Stimulated activated CD4-positive, alpha-beta T cell treated with anti-CD3 and anti-CD28 coated beads, Interleukin-15, amount 100 ng/mL, for 48 hours (primary cell): ENCODE measurements around the gene INTS2.
"Not testable (repeated sequence)": the region's sequence is repeated elsewhere in the genome, so short reads cannot be mapped to it uniquely, and the experiment has no call there.

ENCODE experiments used
- DNase-seq, 2 donors: peaks; one replicate each; pipeline ENCODE4 v3.0.0-alpha.2; 2020; ENCODE audit warnings: low read depth in 2 of 2

The INTS2 gene

DNA sequence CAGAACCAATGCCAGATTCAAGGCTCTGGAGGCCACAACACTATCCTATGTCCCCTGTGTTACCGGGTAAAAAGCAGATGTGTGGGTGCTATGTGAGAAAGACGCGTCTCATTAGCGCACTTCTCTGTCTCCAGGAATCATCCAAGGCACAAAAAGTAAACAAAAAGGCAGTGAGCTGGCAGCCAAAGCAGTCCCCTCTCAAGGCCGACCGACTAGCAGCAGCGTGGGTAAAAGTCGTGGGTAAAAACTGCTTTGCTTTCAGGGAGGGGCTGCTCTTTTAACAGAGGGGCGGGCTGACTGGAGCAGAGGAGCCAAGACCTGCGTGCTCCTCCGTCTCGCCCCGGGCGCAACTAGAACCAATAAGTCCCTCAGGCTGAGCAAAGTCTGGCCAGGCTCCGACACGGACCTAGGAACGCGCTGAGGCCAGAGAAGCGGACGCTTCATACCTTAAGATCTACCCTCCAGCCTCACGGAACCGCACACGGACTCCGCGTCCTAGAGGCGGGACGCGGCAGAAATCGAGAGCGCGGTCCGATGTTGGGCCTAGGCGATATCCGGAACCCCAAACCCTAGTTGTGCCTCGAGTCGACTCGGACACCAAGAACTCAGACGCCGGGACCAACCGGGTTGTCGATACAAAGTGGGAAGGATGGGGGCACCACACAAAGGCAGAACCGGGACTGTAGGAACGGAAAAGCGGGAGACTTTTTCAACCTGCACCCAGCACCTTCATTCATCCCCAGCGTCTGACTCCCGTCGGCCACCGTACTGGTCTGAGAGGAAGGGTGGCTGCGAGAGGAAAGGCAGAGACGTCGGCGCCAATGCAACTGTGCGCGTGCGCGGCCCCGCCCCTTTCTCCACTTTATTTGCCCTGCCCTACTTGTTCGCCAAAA is at the start of gene INTS2:
TSS of gene INTS2 (minus strand) at position 775 of the 893 bp plus-strand sequence. CDS start 1,338 bp downstream, outside the sequence.
- DNase-seq = peak; percentile 90 to 92

- DNase-seq = no peak
Measured at GRCh38 chr17:61974115-61974514, 46.3 kb upstream of the INTS2 start.

DNA sequence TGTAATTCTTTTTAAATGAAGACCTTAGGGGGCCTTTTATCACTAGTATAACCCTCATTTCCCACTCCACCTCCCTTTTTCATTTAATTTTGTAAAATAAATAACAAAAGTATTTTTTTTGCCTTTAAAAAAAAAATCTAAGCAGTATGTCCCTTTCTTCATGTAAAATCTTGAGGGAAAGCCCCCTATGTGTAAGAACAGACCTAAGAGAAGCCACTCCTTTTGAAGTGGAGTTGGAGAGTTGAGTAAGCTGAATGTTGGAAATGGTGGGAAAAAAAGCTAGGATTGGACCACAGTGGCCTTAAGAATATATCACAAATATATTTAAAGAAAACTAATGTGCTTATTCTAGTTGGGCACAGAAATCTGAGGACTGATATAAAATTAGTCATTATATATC is 44.5 kb upstream of the INTS2 start:
- no peak for DNase-seq

DNA sequence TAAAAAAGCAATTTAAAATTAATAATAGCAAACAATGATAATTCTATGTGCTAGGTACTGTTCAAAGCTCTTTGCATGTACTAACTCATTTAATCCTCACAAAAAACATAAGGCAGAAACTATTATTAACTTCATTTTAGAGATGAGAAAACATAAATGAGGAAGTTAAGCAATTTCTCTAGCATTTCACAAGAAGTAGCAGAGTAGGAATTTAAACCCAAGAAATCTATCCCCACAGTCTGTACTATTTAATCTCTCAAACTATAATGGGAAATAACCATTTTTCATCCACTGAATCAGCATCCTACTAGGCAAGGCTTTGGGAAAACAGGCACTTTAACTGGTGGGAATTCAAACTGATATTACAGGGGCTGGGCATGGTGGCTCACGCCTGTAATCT is 42.2 kb upstream of the INTS2 start:
- DNase-seq = no peak

GRCh38 chr17:61968757-61969156 is 41.0 kb upstream of the INTS2 start:
- DNase-seq = no peak

- no peak for DNase-seq
Measured at GRCh38 chr17:61967729-61968128, 39.9 kb upstream of the INTS2 start.

- DNase-seq = no peak
Measured at GRCh38 chr17:61966191-61966590, 38.4 kb upstream of the INTS2 start.

DNA sequence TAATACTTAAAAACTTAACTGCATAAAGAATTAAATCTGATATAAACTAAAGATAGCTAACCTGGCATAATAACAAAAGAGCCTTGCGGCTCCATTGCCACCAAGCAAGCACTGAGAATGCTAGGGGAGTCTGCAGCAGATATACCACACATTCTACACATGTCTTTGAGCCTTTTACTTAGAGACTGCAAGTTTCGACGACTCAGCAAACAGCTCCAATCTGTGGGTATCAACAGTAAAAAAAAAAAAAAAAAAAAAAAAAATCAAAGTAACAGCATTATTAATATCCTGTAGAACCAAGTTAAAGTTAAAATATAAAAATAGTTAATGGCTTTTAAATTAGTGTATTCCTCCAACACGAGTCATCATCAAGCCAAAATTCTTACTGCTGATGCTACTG is 27.8 kb upstream of the INTS2 start:
- DNase-seq = no peak

DNA sequence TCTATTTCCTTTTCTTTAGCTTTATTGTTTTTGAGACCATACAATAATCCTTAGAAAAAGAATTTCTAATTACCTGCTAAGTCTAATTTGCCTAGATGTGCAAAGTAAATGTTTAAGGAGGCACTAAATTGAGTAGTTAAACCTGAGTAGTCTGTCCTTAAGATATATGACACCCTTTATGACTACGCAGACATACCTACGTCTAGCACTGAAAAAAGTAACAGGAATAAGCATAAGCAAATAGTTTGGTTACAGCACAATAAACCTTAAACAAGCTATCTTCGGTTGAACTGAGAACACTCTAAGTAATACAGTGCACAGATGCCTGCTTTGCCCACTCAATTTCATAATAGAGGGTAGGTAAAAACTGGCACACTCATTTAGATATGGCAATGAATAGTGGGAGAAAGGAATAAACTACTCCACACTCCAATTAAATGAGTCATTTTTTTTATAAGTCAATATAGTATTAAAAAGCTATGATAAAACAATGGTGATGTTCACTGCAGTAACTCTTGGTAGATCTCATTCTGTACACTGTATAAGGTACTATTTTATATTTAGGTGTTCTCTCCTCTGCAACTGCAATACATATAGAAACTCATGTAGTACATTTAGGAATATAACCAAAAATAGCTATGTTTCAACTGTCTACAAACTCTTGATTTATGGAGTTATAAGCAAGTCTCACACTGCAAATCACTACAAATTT is 19.7 kb upstream of the INTS2 start:
- DNase-seq = no peak

- DNase-seq = no peak
Measured at GRCh38 chr17:61946359-61946758, 18.6 kb upstream of the INTS2 start.

DNA sequence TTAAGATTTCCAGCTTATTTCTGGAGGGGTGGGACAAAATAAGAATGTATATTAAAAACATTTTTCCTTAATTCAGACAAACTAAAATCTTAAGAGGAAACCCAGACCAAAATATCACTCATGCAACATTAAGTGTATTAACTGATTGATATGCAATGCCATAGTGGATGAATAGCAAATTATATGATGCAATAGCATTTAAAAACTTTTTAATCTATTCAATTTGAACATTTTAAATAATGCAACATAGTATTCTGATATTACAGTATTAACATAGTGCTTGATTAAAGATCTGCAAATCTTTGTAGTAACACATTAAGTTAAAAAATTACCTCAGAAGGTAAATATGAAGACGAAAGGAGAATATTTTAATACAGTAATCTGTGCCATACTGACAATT is 15.3 kb upstream of the INTS2 start:
- no peak for DNase-seq

DNA sequence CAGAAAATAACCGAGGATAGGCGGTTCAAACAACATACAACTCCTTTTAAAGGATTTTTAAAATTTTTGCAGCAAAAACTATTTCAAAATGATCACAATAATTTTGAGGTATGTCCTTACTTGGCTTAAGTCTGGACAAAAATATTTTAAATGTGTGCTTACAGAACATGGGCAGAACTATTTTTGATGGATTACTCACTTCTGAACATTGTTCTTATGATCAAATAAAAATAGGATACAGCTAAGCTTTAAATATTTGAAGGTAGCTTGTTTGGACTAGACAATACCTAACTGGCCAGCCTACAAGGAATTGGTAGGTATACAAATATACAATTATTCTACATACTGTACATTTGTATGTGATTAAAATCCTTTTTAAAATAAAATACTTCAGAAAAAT is 14.3 kb upstream of the INTS2 start:
- no peak for DNase-seq

DNA sequence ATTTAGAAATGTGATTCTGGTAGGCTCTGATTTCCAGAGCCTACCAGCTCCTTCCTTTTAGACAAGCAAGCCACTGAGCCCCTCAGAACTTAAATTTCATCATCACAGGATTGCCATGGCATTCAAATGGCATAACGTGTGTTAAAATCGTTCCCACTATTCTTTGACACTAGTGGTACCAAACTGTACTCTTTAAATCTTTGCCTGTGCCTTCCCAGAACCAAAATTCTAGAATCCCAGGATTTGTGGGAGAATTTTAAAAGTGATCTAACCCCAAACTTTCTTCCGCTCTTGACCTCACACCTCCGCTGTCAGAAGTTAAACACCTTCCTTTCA is 287 bp upstream of the INTS2 start:
- DNase-seq = no peak

GRCh38 chr17:61926826-61927207 is 965 bp downstream of the INTS2 start:
- no peak for DNase-seq

GRCh38 chr17:61915162-61915561 is 12.6 kb downstream of the INTS2 start:
- DNase-seq = not testable (repeated sequence)

DNA sequence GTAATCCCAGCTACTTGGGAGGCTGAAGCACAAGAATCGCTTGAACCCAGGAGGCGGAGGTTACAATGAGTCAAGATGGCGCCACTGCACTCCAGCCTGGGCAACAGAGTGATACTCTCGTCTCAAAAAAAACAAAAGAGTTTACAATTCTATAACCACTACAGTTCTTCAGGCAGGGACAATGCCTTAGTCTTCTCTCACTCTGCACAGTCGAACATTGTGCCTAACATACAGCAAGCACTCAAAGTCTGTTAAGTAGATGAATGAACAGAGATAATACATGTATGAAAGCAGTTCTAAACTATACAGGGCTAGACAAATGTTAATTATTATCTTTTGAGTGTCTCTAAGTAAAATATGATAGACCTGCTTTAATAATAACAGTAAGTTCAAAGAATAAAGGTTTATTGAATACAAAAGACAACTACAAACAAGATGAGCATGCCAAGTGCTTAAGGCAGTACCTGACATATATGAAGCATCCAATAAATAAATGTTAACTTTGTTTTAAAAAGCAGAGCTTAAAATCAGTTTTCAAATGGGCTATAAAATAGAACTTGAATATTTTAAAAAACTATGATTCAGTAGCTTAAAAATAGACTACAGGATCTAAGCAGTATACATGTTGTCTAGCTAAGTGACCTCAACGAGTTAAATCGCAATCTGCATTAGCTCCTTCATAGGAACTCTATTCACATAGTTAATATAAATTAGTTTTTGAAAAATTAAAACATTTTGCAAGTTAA is 19.3 kb downstream of the INTS2 start:
- no peak for DNase-seq

GRCh38 chr17:61907361-61907760 is 20.4 kb downstream of the INTS2 start:
- DNase-seq = no peak

DNA sequence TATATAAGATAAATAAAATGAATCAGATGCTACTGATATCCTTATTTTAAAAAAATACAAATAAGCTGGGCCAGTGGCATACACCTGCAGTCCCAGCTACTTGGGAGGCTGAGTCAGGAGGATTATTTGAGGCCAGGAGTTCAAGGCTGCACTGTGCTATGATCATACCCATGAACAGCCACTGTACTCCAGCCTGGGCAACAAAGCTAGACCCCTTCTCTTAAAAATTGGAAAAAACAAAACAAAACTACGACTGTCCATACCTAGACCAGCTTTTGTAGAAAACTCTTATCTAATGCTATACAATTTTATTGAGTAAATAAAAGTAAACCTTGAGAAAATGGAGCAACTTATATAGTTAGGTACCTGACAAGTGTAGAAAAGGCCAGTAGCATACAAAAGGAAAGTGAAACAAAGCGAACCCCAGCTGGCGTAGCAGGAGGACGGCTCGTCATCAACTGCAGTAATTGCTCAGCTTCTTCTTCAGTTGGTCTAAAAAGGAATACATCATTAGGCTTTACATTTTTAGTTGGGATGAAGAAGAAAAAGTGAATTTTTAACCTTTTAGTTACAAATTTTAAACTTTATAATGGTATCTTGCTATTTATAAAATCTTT is 23.6 kb downstream of the INTS2 start:
- DNase-seq = no peak

DNA sequence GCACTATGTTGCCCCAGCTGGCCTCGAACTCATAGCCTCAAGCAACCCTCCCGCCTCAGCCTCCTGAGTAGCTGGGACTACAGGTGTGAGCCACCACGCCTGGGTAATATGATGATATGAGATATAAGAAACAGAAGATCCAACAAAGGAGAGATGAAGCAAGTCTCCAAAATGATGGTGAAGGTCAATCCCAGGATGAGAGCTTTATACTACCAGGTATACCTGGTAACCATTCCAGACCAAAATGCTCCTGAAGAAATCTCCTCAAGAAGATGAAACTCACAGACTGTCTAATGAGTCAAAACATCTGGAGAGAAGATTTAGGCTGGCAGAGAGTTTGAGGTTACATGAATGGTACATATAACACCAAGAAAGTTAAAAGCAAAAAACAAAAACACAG is 24.5 kb downstream of the INTS2 start:
- no peak for DNase-seq

- DNase-seq = no peak
Measured at GRCh38 chr17:61897548-61898180, 30.1 kb downstream of the INTS2 start.

- DNase-seq = no peak
Measured at GRCh38 chr17:61895391-61895790, 32.4 kb downstream of the INTS2 start.

- DNase-seq = not testable (repeated sequence)
Measured at GRCh38 chr17:61894310-61894709, 33.5 kb downstream of the INTS2 start.
